Gastrocnemius medialis (tissue), 4 donors: ENCODE measurements around the gene LMNB1. TPM values are rescaled to one million over a fixed set of nuclear protein-coding genes. Genes with fewer than 3 reads are reported as not detected.
"Not testable (repeated sequence)": the region's sequence is repeated elsewhere in the genome, so short reads cannot be mapped to it uniquely, and the experiment has no call there.

Experiments
- ATAC-seq, 2 donors: fragments of 150-250 bp; one replicate each; pipeline ENCODE4 v1.9.1; 2016
- DNase-seq, 2 donors: peaks; one replicate each; pipeline ENCODE4 v3.0.0-alpha.2; 2019
- H3K27ac ChIP-seq, 4 donors: fragments of 200-600 bp; sonication (generic); 1 replicate in 1 of 4; 2 replicates in 3 of 4; pipeline ENCODE4 v1.5.1; 2016 to 2018; ENCODE audit warnings: mild to moderate bottlenecking in 2 of 4, moderate library complexity in 1 of 4
- H3K27me3 ChIP-seq, 3 donors: fragments of 200-600 bp; sonication (generic) in 2 of 3; 1 replicate in 1 of 3; 2 replicates in 2 of 3; pipeline versions ENCODE4 v1.5.1 to v1.6.0; 2016 to 2019; ENCODE audit warnings: mild to moderate bottlenecking in 1 of 3, moderate library complexity in 1 of 3
- H3K36me3 ChIP-seq, 2 donors: fragments of 200-600 bp; sonication (generic) in 1 of 2; one replicate each; pipeline ENCODE4 v1.5.1; 2017 to 2018
- H3K4me1 ChIP-seq, 2 donors: fragments of 200-600 bp; sonication (generic) in 1 of 2; one replicate each; pipeline ENCODE4 v1.5.1; 2016 to 2017; ENCODE audit warnings: mild to moderate bottlenecking in 2 of 2
- H3K4me3 ChIP-seq, 4 donors: fragments of 200-600 bp; sonication (generic) in 3 of 4; 1 replicate in 1 of 4; 2 replicates in 3 of 4; pipeline ENCODE4 v1.5.1; 2016 to 2019; ENCODE audit warnings: mild to moderate bottlenecking in 2 of 4
- H3K9me3 ChIP-seq, 3 donors: fragments of 200-600 bp; sonication (generic) in 2 of 3; 1 replicate in 1 of 3; 2 replicates in 2 of 3; pipeline ENCODE4 v1.5.1; 2016 to 2019
- POLR2A ChIP-seq, 2 donors: fragments of 450-650 bp; IDR thresholded peaks; one replicate each; pipeline ENCODE4 v1.6.1; 2017; ENCODE audit warnings: antibody characterized with exemption in 2 of 2, mild to moderate bottlenecking in 2 of 2, moderate library complexity in 2 of 2
- in situ Hi-C, 4 donors: fragments of 200-750 bp; cut with MboI; loops; one replicate each; pipeline versions ENCODE4 v1.15.0 to v1.8.0; 2017; ENCODE audit warnings: low sequenced_read_pairs in 4 of 4
- intact Hi-C: fragments of 100-400 bp; cut with DNase I; formaldehyde crosslinking; loops from one replicate; pipeline ENCODE4 v1.15.1; 2023; ENCODE audit warnings: low total_unique reads
- total RNA-seq, 4 donors: library from RNA; depleted of rRNA; stranded (reverse); fragments of >200 nt; gene quantifications; one replicate each; pipeline versions ENCODE4 v1.1.0 to v1.2.3, GENCODE V29; 2016
- TF ChIP-seq, protein P1 (sequence below), 5 experiments: fragments of 450-650 bp in 3 of 5; fragments of 200-600 bp in 2 of 5; sonication (generic) in 2 of 5; IDR thresholded peaks in 4 of 5; conservative IDR thresholded peaks in 1 of 5; 1 replicate in 4 of 5; 2 replicates in 1 of 5; pipeline ENCODE4 v1.5.1; 2016 to 2019; ENCODE audit warnings: antibody characterized with exemption in 5 of 5, mild to moderate bottlenecking in 3 of 5, moderate library complexity in 3 of 5

The LMNB1 gene
- total RNA-seq, 4 donors from 2014 or later = 0.51 to 4.1 (median 2.4) TPM; not detected in 1

- ATAC-seq = no peak
- intact Hi-C loops = no loop called here
Measured at GRCh38 chr5:126810596-126811380, 33.9 kb downstream of the LMNB1 start.

DNA sequence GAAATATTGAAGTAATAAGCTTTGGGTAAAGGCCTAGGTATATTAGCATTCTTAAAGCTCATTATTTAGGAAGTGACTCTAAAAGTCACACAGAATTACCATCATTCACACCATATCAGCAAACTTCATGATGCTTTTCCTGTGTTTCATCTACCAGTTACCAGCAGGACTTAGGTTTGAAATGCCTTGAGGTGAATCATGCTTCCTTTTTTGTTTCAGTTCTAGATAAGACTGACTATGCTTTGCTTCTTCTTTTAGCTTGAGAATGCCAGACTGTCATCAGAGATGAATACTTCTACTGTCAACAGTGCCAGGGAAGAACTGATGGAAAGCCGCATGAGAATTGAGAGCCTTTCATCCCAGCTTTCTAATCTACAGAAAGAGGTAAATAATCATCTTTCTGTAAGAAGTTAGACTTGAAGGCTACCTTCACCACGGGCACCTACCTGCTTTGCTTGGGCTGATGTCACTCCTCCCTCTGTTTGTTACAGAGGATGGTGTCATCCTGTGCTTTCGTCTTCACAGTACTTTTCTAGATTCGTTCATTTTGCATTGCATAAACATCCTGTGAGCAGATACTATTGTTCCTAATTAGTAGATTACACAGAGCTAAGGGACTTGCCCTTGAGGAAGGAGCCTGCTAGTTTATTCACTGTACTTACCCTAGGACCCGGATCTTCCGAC lies 34.7 kb downstream of the LMNB1 start:
- H3K27me3 ChIP-seq = no peaks in the 10 kb centered on the region
- ATAC-seq (no peak), DNase-seq (no peak)
- no peaks in the 10 kb centered on the region for H3K4me1 ChIP-seq
- H3K9me3 ChIP-seq = no peaks in the 10 kb centered on the region
- intact Hi-C loops = no loop called here
- TF ChIP-seq POLR2A (IDR thresholded peaks at IDR 0.05) = no peak
- TF ChIP-seq, protein P1, sequence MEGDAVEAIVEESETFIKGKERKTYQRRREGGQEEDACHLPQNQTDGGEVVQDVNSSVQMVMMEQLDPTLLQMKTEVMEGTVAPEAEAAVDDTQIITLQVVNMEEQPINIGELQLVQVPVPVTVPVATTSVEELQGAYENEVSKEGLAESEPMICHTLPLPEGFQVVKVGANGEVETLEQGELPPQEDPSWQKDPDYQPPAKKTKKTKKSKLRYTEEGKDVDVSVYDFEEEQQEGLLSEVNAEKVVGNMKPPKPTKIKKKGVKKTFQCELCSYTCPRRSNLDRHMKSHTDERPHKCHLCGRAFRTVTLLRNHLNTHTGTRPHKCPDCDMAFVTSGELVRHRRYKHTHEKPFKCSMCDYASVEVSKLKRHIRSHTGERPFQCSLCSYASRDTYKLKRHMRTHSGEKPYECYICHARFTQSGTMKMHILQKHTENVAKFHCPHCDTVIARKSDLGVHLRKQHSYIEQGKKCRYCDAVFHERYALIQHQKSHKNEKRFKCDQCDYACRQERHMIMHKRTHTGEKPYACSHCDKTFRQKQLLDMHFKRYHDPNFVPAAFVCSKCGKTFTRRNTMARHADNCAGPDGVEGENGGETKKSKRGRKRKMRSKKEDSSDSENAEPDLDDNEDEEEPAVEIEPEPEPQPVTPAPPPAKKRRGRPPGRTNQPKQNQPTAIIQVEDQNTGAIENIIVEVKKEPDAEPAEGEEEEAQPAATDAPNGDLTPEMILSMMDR (IDR thresholded peaks at IDR 0.05 in 4 of 5, conservative IDR thresholded peaks at IDR 0.05 in 1 of 5) = no peak
- H3K4me3 ChIP-seq = no peak overlapping the region
- H3K36me3 ChIP-seq = no peaks in the 10 kb centered on the region
- in situ Hi-C loops = no loop called here
- no peak overlapping the region for H3K27ac ChIP-seq

More at GRCh38 chr5:126810596-126811380, 33.9 kb downstream of the LMNB1 start:
- no peak overlapping the region for H3K27ac ChIP-seq
- no peaks in the 10 kb centered on the region for H3K9me3 ChIP-seq
- no peaks in the 10 kb centered on the region for H3K4me1 ChIP-seq
- in situ Hi-C loops = no loop called here
- no peaks in the 10 kb centered on the region for H3K27me3 ChIP-seq
- TF ChIP-seq POLR2A (IDR thresholded peaks at IDR 0.05) = no peak
- TF ChIP-seq, protein P1 (IDR thresholded peaks at IDR 0.05 in 4 of 5, conservative IDR thresholded peaks at IDR 0.05 in 1 of 5) = no peak
- H3K36me3 ChIP-seq = peaks cover 0 to 5% of the 10 kb centered on the region in 2 donors
- no peak for DNase-seq
- no peak overlapping the region for H3K4me3 ChIP-seq

- Histone ChIP-seq H3K4me3 (no peak overlapping the region), H3K9me3 (no peaks in the 10 kb centered on the region), H3K36me3 (no peaks in the 10 kb centered on the region), H3K27me3 (no peaks in the 10 kb centered on the region), H3K27ac (no peak overlapping the region), H3K4me1 (no peaks in the 10 kb centered on the region)
- intact Hi-C loops (no loop called here), in situ Hi-C loops (no loop called here)
- TF ChIP-seq POLR2A (IDR thresholded peaks at IDR 0.05) = no peak
- TF ChIP-seq, protein P1 (IDR thresholded peaks at IDR 0.05 in 4 of 5, conservative IDR thresholded peaks at IDR 0.05 in 1 of 5) = no peak
- DNase-seq (no peak), ATAC-seq (no peak)
Measured at GRCh38 chr5:126812199-126812570, 35.2 kb downstream of the LMNB1 start.

- H3K9me3 ChIP-seq, intact Hi-C loops, H3K4me1 ChIP-seq, in situ Hi-C loops, H3K36me3 ChIP-seq, H3K27me3 ChIP-seq, DNase-seq, H3K27ac ChIP-seq, ATAC-seq, H3K4me3 ChIP-seq: not testable (repeated sequence)
Measured at GRCh38 chr5:126813799-126814198, 36.9 kb downstream of the LMNB1 start.

- in situ Hi-C loops = no loop called here
- H3K4me3 ChIP-seq = no peak overlapping the region
- intact Hi-C loops = no loop called here
Measured at GRCh38 chr5:126814721-126815404, 37.9 kb downstream of the LMNB1 start.

More at GRCh38 chr5:126814721-126815404, 37.9 kb downstream of the LMNB1 start:
- TF ChIP-seq, protein P1 (IDR thresholded peaks at IDR 0.05 in 4 of 5, conservative IDR thresholded peaks at IDR 0.05 in 1 of 5) = no peak
- TF ChIP-seq POLR2A (IDR thresholded peaks at IDR 0.05) = no peak
- Histone ChIP-seq H3K4me1 (no peaks in the 10 kb centered on the region), H3K27ac (no peak overlapping the region), H3K27me3 (no peaks in the 10 kb centered on the region), H3K9me3 (no peaks in the 10 kb centered on the region), H3K36me3 (no peaks in the 10 kb centered on the region)
- no peak for DNase-seq
- ATAC-seq = no peak
